ENCODE measurements around the gene STXBP3. TPM values are rescaled to one million over a fixed set of nuclear protein-coding genes. Genes with fewer than 3 reads are reported as not detected.

Gene STXBP3
- total RNA-seq, 1 experiment from 2014 or later, result 34.1 TPM

GRCh38 chr1:108801101-108801500 lies 54.6 kb downstream of the STXBP3 start:
- no peaks in the 10 kb centered on the region for H3K27me3 ChIP-seq (ENCODE audit: insufficient read depth, low read length)
- H3K23me2 ChIP-seq (ENCODE audit: insufficient read length, low read depth, low read length, poor library complexity, severe bottlenecking), result no peaks in the 10 kb centered on the region
- H2AK5ac ChIP-seq (ENCODE audit: insufficient read length, low read length), result no peak overlapping the region
- H2AFZ ChIP-seq (ENCODE audit: low read length), result no peak overlapping the region
- no peak overlapping the region for H2BK120ac ChIP-seq (ENCODE audit: low read depth, low read length, poor library complexity, severe bottlenecking)
- H3K4me1 ChIP-seq (ENCODE audit: insufficient read depth, low read length), result no peaks in the 10 kb centered on the region
- H4K20me1 ChIP-seq (ENCODE audit: control insufficient read depth, insufficient read depth, insufficient read length), result no peaks in the 10 kb centered on the region
- no peak overlapping the region for H3K23ac ChIP-seq (ENCODE audit: insufficient read length, low read depth, low read length)
- no peak overlapping the region for H2BK5ac ChIP-seq (ENCODE audit: insufficient read length, low read length)
- no peak overlapping the region for H3K27ac ChIP-seq (ENCODE audit: insufficient read length, low read depth, low read length)
- no peak for DNase-seq
- no peak overlapping the region for H2BK15ac ChIP-seq (ENCODE audit: low read depth, low read length)
- H2BK12ac ChIP-seq (ENCODE audit: insufficient read length, low read depth, low read length), result no peak overlapping the region
- no peaks in the 10 kb centered on the region for H3K79me2 ChIP-seq (ENCODE audit: insufficient read depth, low read length)
- Mint-ChIP-seq H3K27me3 (ENCODE audit: low read depth) (no peaks in the 10 kb centered on the region), H3K9me3 (no peaks in the 10 kb centered on the region), H3K4me1 (no peaks in the 10 kb centered on the region), H3K4me3 (no peak overlapping the region), H3K27ac (peak overlapping the region in 1 of 3 experiments; percentile 19; a peak in 1 of 7 replicates), H3K36me3 (ENCODE audit: insufficient read depth in 1 of 3, low read depth in 3 of 3) (peaks cover 4 to 42% (median 32%) of the 10 kb centered on the region in 3 experiments; a peak in 6 of 7 replicates)
- H3T11ph ChIP-seq (ENCODE audit: low read length), result no peak overlapping the region
- no peak overlapping the region for H2BK20ac ChIP-seq (ENCODE audit: low read depth, low read length, poor library complexity, severe bottlenecking)
- no peak overlapping the region for H3K56ac ChIP-seq (ENCODE audit: insufficient read length, low read depth, low read length)
- H4K91ac ChIP-seq (ENCODE audit: insufficient read length, low read depth, low read length), result no peak overlapping the region
- no peak overlapping the region for H3K4me2 ChIP-seq (ENCODE audit: insufficient read depth, insufficient read length, low read length)
- H4K5ac ChIP-seq (ENCODE audit: insufficient read length, low read depth, low read length), result no peak overlapping the region
- no peak overlapping the region for H4K8ac ChIP-seq (replicated peaks; ENCODE audit: insufficient read length, low read depth, low read length)
- H3K9me3 ChIP-seq (ENCODE audit: control insufficient read depth, low read depth, low read length), result no peaks in the 10 kb centered on the region
- no peak overlapping the region for H3K18ac ChIP-seq (ENCODE audit: insufficient read length, low read depth, low read length)
- no peaks in the 10 kb centered on the region for H3K79me1 ChIP-seq (ENCODE audit: insufficient read depth, low read depth, low read length, poor library complexity, severe bottlenecking)
- no peak overlapping the region for H3K4ac ChIP-seq (ENCODE audit: low read depth, low read length)
- no peak overlapping the region for H3K9ac ChIP-seq (ENCODE audit: extremely low read depth, insufficient read length, low read length)
- no peak for TF ChIP-seq CTCF (conservative IDR thresholded peaks at IDR 0.05)
- H3K14ac ChIP-seq (ENCODE audit: insufficient read depth, low read length), result no peak overlapping the region
